ENCODE measurements around the gene ADGRB2. TPM values are rescaled to one million over a fixed set of nuclear protein-coding genes. Genes with fewer than 3 reads are reported as not detected.

ADGRB2 gene
- total RNA-seq (2022), result 1.5 and 1.7 TPM in 2 replicates
- percentile 9 among the genes with signal in this experiment for Bru-seq, nascent RNA
- percentile 23 among the genes with signal in this experiment for BruChase-seq, experiment 1, labeled RNA remaining after a 6-hour chase
- percentile 24 among the genes with signal in this experiment for BruChase-seq, experiment 2, labeled RNA remaining after a 2-hour chase
- long read RNA-seq, partial matches to known transcripts, result 0 of 2 reads
- long read RNA-seq, other reads (novel, unspliced or antisense), result 2 of 2 reads

DNA sequence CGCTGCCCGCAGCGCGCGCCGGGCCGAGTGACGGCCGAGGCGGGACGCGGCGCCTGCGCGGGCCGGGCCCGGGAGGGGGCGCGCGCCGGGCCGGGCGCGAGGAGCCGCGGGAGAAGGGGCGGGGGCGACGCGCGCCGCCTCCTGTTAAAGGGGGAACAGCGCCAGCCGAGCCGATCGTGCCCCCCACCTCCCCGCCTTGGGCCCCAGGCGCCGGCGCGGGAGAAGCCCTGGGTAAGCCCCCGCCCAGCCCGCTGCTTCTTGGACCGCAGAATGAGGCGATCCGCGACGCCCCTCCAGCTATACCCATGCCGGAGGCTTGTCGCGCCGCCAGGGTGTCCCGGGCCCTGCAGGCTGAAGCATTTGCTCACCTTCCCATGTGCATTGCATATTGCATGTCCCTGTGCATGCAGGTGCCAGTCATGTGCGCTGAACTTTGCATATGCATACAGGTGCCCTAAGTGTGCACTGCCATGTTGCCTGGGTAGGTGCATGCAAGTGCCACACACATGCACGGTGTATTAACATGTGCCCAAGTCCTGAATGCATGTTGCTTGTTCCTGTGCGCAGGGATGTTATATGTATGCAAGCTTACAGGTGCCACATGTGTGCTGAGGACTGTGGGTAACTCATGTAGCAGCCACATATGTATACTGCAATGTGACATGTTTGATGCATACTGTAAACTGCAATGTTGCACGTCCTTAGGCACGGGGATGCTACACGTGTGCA is at the start of gene ADGRB2:
Gene ADGRB2, minus strand, starts transcription at position 29 of the 729 bp plus-strand sequence. CDS start 7,119 bp downstream, outside the sequence.
- TF ChIP-seq, protein P1, sequence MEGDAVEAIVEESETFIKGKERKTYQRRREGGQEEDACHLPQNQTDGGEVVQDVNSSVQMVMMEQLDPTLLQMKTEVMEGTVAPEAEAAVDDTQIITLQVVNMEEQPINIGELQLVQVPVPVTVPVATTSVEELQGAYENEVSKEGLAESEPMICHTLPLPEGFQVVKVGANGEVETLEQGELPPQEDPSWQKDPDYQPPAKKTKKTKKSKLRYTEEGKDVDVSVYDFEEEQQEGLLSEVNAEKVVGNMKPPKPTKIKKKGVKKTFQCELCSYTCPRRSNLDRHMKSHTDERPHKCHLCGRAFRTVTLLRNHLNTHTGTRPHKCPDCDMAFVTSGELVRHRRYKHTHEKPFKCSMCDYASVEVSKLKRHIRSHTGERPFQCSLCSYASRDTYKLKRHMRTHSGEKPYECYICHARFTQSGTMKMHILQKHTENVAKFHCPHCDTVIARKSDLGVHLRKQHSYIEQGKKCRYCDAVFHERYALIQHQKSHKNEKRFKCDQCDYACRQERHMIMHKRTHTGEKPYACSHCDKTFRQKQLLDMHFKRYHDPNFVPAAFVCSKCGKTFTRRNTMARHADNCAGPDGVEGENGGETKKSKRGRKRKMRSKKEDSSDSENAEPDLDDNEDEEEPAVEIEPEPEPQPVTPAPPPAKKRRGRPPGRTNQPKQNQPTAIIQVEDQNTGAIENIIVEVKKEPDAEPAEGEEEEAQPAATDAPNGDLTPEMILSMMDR (IDR thresholded peaks at IDR 0.05; ENCODE audit: unreplicated experiment), result no peak
- ChIA-PET POLR2A (interaction anchor here (0.7 kb wide), 1 partner anchor 191 kb away, joined by 3 read pairs; no protein-coding TSS in a partner anchor), CTCF (interaction anchor here (0.6 to 1.8 kb wide), 9 partner anchors 9 to 200 kb away, joined by 3 to 5 read pairs (median 3); no protein-coding TSS in a partner anchor)
- H3K4me3 Mint-ChIP-seq (ENCODE audit: unreplicated experiment), result peak within 1 kb of the TSS; percentile 75
- H3K27ac Mint-ChIP-seq (ENCODE audit: low read depth, unreplicated experiment), result no peak within 1 kb of the TSS
- H3K36me3 Mint-ChIP-seq (ENCODE audit: insufficient read depth, unreplicated experiment), result no peaks in the 10 kb centered on the region
- intact Hi-C loops (cut with micrococcal nuclease), result no loop called here
- peaks cover 14% of the 10 kb centered on the region for H3K4me1 Mint-ChIP-seq (ENCODE audit: insufficient read depth, unreplicated experiment)
- no peaks in the 10 kb centered on the region for H3K27me3 Mint-ChIP-seq (ENCODE audit: insufficient read depth, unreplicated experiment)
- H3K9me3 Mint-ChIP-seq (ENCODE audit: unreplicated experiment), result no peaks in the 10 kb centered on the region
- BruUV-seq (replicated peaks), result no TSS peak
- DNase-seq (ENCODE audit: unreplicated experiment), result no peak

GRCh38 chr1:31812158-31812829 is 48.2 kb upstream of the ADGRB2 start:
- intact Hi-C loops (cut with micrococcal nuclease), result no loop called here
- CTCF ChIA-PET, result interaction anchor here (3.6 kb wide), 1 partner anchor 152 kb away, joined by 11 read pairs; no protein-coding TSS in a partner anchor
- Mint-ChIP-seq H3K4me3 (ENCODE audit: unreplicated experiment) (no peak overlapping the region), H3K27ac (ENCODE audit: low read depth, unreplicated experiment) (no peak overlapping the region), H3K9me3 (ENCODE audit: unreplicated experiment) (no peaks in the 10 kb centered on the region), H3K36me3 (ENCODE audit: insufficient read depth, unreplicated experiment) (no peaks in the 10 kb centered on the region), H3K4me1 (ENCODE audit: insufficient read depth, unreplicated experiment) (no peaks in the 10 kb centered on the region), H3K27me3 (ENCODE audit: insufficient read depth, unreplicated experiment) (no peaks in the 10 kb centered on the region)
- no peak for DNase-seq (ENCODE audit: unreplicated experiment)
- no TSS peak for BruUV-seq (replicated peaks)
- TF ChIP-seq, protein P1 (IDR thresholded peaks at IDR 0.05; ENCODE audit: unreplicated experiment), result no peak
- POLR2A ChIA-PET, result interaction anchor here (0.6 kb wide), 1 partner anchor 84 kb away, joined by 3 read pairs; no protein-coding TSS in a partner anchor

DNA sequence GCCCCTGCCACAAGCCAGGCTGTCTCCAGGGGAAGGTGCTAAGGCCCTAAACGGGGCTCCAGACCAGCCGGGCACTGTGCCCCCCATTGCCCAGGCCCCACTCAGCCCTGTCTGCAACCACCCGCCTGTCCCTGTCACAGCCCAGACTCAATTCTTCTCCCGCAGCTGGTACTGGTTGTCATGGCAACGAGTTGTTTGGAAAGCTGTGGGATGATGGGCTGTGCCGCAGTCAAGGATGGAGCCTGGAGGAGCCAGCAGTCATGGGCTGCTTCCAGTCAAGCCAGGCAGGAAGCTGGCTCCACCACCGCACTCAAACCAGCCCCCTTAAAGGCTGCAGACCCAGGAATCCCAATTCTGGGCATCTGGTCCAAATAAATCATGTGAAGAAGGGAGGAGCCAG is 47.5 kb upstream of the ADGRB2 start:
- Mint-ChIP-seq H3K36me3 (ENCODE audit: insufficient read depth, unreplicated experiment) (no peaks in the 10 kb centered on the region), H3K4me1 (ENCODE audit: insufficient read depth, unreplicated experiment) (no peaks in the 10 kb centered on the region), H3K4me3 (ENCODE audit: unreplicated experiment) (no peak overlapping the region), H3K9me3 (ENCODE audit: unreplicated experiment) (no peaks in the 10 kb centered on the region), H3K27ac (ENCODE audit: low read depth, unreplicated experiment) (no peak overlapping the region), H3K27me3 (ENCODE audit: insufficient read depth, unreplicated experiment) (no peaks in the 10 kb centered on the region)
- no TSS peak for BruUV-seq (replicated peaks)
- intact Hi-C loops (cut with micrococcal nuclease), result no loop called here
- TF ChIP-seq, protein P1 (IDR thresholded peaks at IDR 0.05; ENCODE audit: unreplicated experiment), result no peak
- DNase-seq (ENCODE audit: unreplicated experiment), result no peak
- CTCF ChIA-PET, result interaction anchor here (0.7 to 0.8 kb wide), 2 partner anchors 141 to 152 kb away, joined by 4 to 7 read pairs; no protein-coding TSS in a partner anchor
- POLR2A ChIA-PET, result no interaction called here

DNA sequence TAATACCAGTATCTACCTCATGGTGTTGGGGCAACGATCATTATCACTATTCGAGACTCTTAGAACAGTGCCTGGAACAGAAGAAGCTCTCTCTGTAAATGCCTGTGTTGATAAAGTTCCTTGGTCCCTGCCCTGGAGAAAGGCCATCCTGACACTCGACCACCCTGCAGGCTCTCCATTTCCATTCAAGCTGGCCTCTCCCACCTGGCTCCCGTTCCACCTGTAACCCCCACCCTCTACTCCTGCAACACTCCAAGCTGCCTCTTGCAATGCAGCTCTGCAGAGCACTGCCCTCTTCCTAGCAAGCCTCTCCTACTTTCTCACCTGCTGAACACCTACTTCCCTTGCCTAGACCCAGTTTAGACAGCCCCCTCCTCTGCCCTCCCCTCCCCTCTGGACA is 45.6 kb upstream of the ADGRB2 start:
- BruUV-seq (replicated peaks), result no TSS peak
- CTCF ChIA-PET, result interaction anchor here (0.6 kb wide), 1 partner anchor 196 kb away, joined by 3 read pairs; no protein-coding TSS in a partner anchor
- no peak overlapping the region for H3K27ac Mint-ChIP-seq (ENCODE audit: low read depth, unreplicated experiment)

More for the DNA sequence above, 45.6 kb upstream of the ADGRB2 start:
- Mint-ChIP-seq H3K4me3 (ENCODE audit: unreplicated experiment) (no peak overlapping the region), H3K27me3 (ENCODE audit: insufficient read depth, unreplicated experiment) (no peaks in the 10 kb centered on the region), H3K36me3 (ENCODE audit: insufficient read depth, unreplicated experiment) (no peaks in the 10 kb centered on the region), H3K4me1 (ENCODE audit: insufficient read depth, unreplicated experiment) (no peaks in the 10 kb centered on the region), H3K9me3 (ENCODE audit: unreplicated experiment) (no peaks in the 10 kb centered on the region)
- POLR2A ChIA-PET, result no interaction called here
- DNase-seq (ENCODE audit: unreplicated experiment), result no peak
- TF ChIP-seq, protein P1 (IDR thresholded peaks at IDR 0.05; ENCODE audit: unreplicated experiment), result no peak
- intact Hi-C loops (cut with micrococcal nuclease), result no loop called here
